ENCODE results near the gene TPM1.

TPM1 gene

DNA sequence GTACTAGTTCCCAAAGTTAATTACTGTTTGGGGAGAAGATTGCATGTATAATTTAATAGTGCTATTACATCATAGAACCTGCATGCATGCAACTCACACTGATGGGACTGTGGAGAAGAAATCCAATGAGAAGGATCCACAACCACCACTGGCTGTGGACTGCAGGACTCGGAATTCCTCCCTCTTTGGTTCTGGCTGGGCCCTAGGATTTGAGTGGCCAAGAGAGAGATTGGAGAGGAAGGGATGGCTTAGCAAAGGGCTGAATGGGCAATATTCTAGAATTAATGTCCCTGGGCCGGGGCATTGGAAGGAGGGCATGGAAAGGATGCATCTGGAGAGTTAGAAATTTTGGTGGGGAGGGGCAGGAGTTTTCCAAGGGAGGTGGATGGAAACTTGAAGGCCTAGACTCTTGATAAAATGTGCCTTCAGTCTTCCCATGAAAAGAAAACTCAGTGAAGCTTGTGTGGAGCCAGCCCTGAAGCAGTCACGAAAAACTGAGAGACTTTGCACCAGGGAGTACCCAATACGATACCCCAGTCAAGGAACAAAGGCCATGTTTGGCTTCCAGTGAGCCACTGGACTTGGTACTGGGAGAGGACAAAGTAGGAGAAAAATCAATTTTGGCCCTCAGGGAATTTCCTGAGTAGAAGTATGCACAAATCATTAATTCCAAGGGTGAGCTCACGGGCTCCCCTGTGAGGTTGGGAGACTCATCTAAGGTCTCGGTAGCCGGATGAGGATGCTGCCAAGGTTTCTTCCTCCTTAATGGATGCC is 31.4 kb upstream of the TPM1 start:
- TF ChIP-seq POLR2AphosphoS5 (IDR thresholded peaks at IDR 0.05; ENCODE audit: low read depth, low read length) (no peak), FOXP2 (optimal IDR thresholded peaks at IDR 0.05; ENCODE audit: borderline replicate concordance, extremely low read depth, extremely low read length, insufficient read depth) (no peak), TAF1 (IDR thresholded peaks at IDR 0.05; ENCODE audit: borderline replicate concordance, insufficient read depth, low read length) (no peak), SIN3A (IDR thresholded peaks at IDR 0.05; ENCODE audit: borderline replicate concordance, insufficient read depth, low read length) (no peak)
- TF ChIP-seq, protein P1, sequence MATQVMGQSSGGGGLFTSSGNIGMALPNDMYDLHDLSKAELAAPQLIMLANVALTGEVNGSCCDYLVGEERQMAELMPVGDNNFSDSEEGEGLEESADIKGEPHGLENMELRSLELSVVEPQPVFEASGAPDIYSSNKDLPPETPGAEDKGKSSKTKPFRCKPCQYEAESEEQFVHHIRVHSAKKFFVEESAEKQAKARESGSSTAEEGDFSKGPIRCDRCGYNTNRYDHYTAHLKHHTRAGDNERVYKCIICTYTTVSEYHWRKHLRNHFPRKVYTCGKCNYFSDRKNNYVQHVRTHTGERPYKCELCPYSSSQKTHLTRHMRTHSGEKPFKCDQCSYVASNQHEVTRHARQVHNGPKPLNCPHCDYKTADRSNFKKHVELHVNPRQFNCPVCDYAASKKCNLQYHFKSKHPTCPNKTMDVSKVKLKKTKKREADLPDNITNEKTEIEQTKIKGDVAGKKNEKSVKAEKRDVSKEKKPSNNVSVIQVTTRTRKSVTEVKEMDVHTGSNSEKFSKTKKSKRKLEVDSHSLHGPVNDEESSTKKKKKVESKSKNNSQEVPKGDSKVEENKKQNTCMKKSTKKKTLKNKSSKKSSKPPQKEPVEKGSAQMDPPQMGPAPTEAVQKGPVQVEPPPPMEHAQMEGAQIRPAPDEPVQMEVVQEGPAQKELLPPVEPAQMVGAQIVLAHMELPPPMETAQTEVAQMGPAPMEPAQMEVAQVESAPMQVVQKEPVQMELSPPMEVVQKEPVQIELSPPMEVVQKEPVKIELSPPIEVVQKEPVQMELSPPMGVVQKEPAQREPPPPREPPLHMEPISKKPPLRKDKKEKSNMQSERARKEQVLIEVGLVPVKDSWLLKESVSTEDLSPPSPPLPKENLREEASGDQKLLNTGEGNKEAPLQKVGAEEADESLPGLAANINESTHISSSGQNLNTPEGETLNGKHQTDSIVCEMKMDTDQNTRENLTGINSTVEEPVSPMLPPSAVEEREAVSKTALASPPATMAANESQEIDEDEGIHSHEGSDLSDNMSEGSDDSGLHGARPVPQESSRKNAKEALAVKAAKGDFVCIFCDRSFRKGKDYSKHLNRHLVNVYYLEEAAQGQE (IDR thresholded peaks at IDR 0.05; ENCODE audit: insufficient read depth in 1 of 2, low read depth in 2 of 2, low read length in 2 of 2): no peak

DNA sequence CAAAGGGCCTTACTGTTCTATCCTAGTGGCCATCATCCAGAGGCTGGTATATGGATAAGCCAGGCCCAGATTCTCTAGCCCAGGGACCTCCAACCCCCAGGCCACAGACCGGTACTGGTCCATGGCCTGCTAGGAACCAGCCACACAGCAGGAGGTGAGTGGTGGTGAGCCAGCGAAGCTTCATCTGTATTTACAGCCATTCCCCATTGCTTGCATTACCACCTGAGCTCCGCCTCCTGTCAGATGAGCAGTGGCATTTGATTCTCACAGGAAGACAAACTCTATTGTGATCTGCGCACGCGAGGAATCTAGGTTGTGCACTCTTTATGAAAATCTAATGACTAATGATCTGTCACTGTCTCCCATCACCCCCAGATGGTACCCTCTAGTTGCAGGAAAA is 30.1 kb upstream of the TPM1 start:
- TF ChIP-seq, protein P1 (IDR thresholded peaks at IDR 0.05; ENCODE audit: insufficient read depth in 1 of 2, low read depth in 2 of 2, low read length in 2 of 2): no peak
- TF ChIP-seq FOXP2 (optimal IDR thresholded peaks at IDR 0.05; ENCODE audit: borderline replicate concordance, extremely low read depth, extremely low read length, insufficient read depth) (no peak), SIN3A (IDR thresholded peaks at IDR 0.05; ENCODE audit: borderline replicate concordance, insufficient read depth, low read length) (no peak)

DNA sequence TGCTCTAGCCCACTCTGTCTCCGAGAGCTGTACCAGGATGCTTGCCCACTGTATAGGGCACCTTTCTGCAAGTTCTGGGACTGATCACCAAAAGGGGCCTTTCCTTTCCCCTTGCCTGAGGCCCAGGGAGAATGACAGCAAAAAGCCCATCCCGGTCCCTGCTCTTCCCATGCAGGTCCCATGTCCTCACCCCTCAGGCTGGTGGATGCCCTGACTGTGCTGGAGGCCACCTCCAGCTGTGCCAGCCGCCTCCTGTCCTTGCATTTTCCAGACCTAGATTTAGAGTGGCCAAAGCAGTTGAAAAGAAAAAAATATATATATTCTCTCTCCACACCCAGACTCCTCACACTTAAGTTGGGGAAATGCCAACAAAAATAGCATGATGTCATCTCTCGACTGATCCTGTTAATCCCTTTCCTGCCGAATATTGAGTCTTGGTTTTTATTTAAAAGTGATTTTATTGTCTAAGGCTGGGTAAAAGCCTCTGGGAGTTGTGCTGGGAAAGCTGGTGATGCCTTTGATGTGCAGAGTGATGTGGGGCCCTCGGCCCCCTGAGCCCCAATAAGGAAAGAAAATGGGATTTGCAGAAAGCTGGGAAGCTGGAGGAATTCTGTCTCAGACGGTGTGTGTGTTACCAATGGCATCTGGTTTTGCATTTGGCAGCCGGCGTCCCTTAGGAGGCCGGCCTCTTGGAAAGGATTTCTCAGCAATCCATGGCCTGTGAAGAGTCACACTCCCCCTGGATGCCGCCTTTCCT is 29.3 kb upstream of the TPM1 start:
- TF ChIP-seq FOXP2 (optimal IDR thresholded peaks at IDR 0.05; ENCODE audit: borderline replicate concordance, extremely low read depth, extremely low read length, insufficient read depth) (no peak), POLR2AphosphoS5 (IDR thresholded peaks at IDR 0.05; ENCODE audit: low read depth, low read length) (no peak), TAF1 (IDR thresholded peaks at IDR 0.05; ENCODE audit: borderline replicate concordance, insufficient read depth, low read length) (no peak), SIN3A (IDR thresholded peaks at IDR 0.05; ENCODE audit: borderline replicate concordance, insufficient read depth, low read length) (no peak)
- TF ChIP-seq, protein P1 (IDR thresholded peaks at IDR 0.05; ENCODE audit: insufficient read depth in 1 of 2, low read depth in 2 of 2, low read length in 2 of 2): no peak

DNA sequence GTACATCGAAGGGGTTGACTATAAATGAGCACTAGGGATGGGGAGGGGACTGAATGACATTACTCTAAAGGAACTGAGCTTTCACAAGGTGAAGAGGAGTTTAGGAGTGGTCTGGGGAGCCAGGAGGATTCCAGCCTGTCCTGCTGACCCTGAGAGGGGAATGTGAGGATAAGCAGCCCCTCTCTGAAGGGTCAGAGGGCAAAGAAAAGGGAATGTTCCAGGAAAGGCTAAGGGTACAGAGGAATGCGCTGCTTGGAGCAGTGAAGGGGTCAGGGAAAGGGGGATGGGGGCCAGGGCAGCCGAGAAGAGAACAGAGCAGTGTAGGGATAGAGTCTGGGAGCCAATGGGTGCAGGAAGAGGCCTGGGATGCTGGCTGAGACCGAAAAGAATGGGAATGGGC is 28.0 kb upstream of the TPM1 start:
- TF ChIP-seq, protein P1 (IDR thresholded peaks at IDR 0.05; ENCODE audit: insufficient read depth in 1 of 2, low read depth in 2 of 2, low read length in 2 of 2): no peak
- TF ChIP-seq FOXP2 (optimal IDR thresholded peaks at IDR 0.05; ENCODE audit: borderline replicate concordance, extremely low read depth, extremely low read length, insufficient read depth) (no peak), TAF1 (IDR thresholded peaks at IDR 0.05; ENCODE audit: borderline replicate concordance, insufficient read depth, low read length) (no peak), SIN3A (IDR thresholded peaks at IDR 0.05; ENCODE audit: borderline replicate concordance, insufficient read depth, low read length) (no peak), POLR2AphosphoS5 (IDR thresholded peaks at IDR 0.05; ENCODE audit: low read depth, low read length) (no peak)

Data from PFSK-1 (cell line).